ENCODE measurements around the gene ANXA2. TPM values are rescaled to one million over a fixed set of nuclear protein-coding genes. Genes with fewer than 3 reads are reported as not detected.
"Not testable (repeated sequence)": the region's sequence is repeated elsewhere in the genome, so short reads cannot be mapped to it uniquely, and the experiment has no call there.

The ANXA2 gene
- polyA plus RNA-seq, 1 donor (not counting 4 experiments of a cell fraction or from before 2014, with no cell fraction given) = 11,017 TPM

- H3K9me3 ChIP-seq (ENCODE audit: control insufficient read depth, low read depth, low read length) = no peaks in the 10 kb centered on the region
- FAIRE-seq (peak; percentile 71), DNase-seq (ENCODE audit: low read depth, low spot score) (no peak)
- peak overlapping the region; percentile 65 for H2AFZ ChIP-seq (ENCODE audit: control insufficient read depth, low read length)
- no peaks in the 10 kb centered on the region for H3K36me3 ChIP-seq (ENCODE audit: control insufficient read depth in 2 of 2, extremely low read depth in 1 of 2, insufficient read depth in 2 of 2, low read length in 2 of 2)
- H3K9me1 ChIP-seq (ENCODE audit: control insufficient read depth, extremely low read depth, insufficient read depth, low read length) = no peaks in the 10 kb centered on the region
- no peaks in the 10 kb centered on the region for H3K79me2 ChIP-seq (ENCODE audit: control insufficient read depth, insufficient read depth, low read length)
- no peaks in the 10 kb centered on the region for H4K20me1 ChIP-seq (ENCODE audit: control insufficient read depth, extremely low read depth, insufficient read depth, low read length)
- H3K27me3 ChIP-seq (ENCODE audit: control insufficient read depth, extremely low read depth, insufficient read depth, low read length) = no peaks in the 10 kb centered on the region
- H3K4me2 ChIP-seq (ENCODE audit: control insufficient read depth, extremely low read depth, insufficient read depth, low read depth, low read length) = peak overlapping the region; percentile 55
- dilution Hi-C loops (cut with MboI; ENCODE audit: extremely low pct_ligation_motif_present, low sequenced_read_pairs) = no loop called here
- H3K9ac ChIP-seq (ENCODE audit: control insufficient read depth, extremely low read depth, insufficient read depth, low read length) = no peak overlapping the region
- TF ChIP-seq CTCF (optimal IDR thresholded peaks at IDR 0.05 in 1 of 3, IDR thresholded peaks at IDR 0.05 in 1 of 3, conservative IDR thresholded peaks at IDR 0.05 in 1 of 3; ENCODE audit: extremely low read depth in 1 of 3, insufficient read depth in 2 of 3, low read length in 3 of 3) (no peak), EZH2 (IDR thresholded peaks at IDR 0.05; ENCODE audit: low read length) (no peak)
- no peak overlapping the region for H3K4me3 ChIP-seq (ENCODE audit: control insufficient read depth in 2 of 3, extremely low read depth in 1 of 3, insufficient read depth in 2 of 3, low read depth in 1 of 3, low read length in 3 of 3)
- H3K4me1 ChIP-seq (ENCODE audit: control insufficient read depth, extremely low read depth, insufficient read depth, low read length) = peaks cover 25% of the 10 kb centered on the region
- peak overlapping the region; percentile 56 for H3K27ac ChIP-seq (ENCODE audit: control insufficient read depth, insufficient read depth, low read length)
Measured at GRCh38 chr15:60413231-60413824, 15.5 kb upstream of the ANXA2 start.

DNA sequence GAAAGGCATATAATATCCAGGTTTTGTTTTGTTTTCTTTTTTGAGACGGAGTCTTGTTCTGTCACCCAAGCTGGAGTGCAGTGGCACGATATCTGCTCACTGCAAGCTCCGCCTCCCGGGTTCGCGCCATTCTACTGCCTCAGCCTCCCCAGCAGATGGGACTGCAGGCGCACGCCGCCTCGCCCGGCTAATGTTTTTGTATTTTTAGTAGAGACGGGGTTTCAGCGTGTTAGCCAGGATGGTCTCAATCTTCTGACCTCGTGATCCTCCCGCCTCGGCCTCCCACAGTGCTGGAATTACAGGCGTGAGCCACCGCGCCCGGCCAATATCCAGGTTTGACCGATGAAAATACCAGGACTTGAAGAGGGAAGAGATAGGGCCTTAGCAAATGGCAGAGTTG, 15.0 kb upstream of the ANXA2 start:
- DNase-seq (ENCODE audit: low read depth, low spot score); H3K9me1 ChIP-seq (ENCODE audit: control insufficient read depth, extremely low read depth, insufficient read depth, low read length); FAIRE-seq; H4K20me1 ChIP-seq (ENCODE audit: control insufficient read depth, extremely low read depth, insufficient read depth, low read length); H3K36me3 ChIP-seq (ENCODE audit: control insufficient read depth in 2 of 2, extremely low read depth in 1 of 2, insufficient read depth in 2 of 2, low read length in 2 of 2); H3K79me2 ChIP-seq (ENCODE audit: control insufficient read depth, insufficient read depth, low read length); H3K4me3 ChIP-seq (ENCODE audit: control insufficient read depth in 2 of 3, extremely low read depth in 1 of 3, insufficient read depth in 2 of 3, low read depth in 1 of 3, low read length in 3 of 3); H3K9me3 ChIP-seq (ENCODE audit: control insufficient read depth, low read depth, low read length); H3K27me3 ChIP-seq (ENCODE audit: control insufficient read depth, extremely low read depth, insufficient read depth, low read length); H3K9ac ChIP-seq (ENCODE audit: control insufficient read depth, extremely low read depth, insufficient read depth, low read length); dilution Hi-C loops (cut with MboI; ENCODE audit: extremely low pct_ligation_motif_present, low sequenced_read_pairs): not testable (repeated sequence)
- peak overlapping the region; percentile 65 for H2AFZ ChIP-seq (ENCODE audit: control insufficient read depth, low read length)
- peak overlapping the region; percentile 56 for H3K27ac ChIP-seq (ENCODE audit: control insufficient read depth, insufficient read depth, low read length)
- peaks cover 30% of the 10 kb centered on the region for H3K4me1 ChIP-seq (ENCODE audit: control insufficient read depth, extremely low read depth, insufficient read depth, low read length)
- H3K4me2 ChIP-seq (ENCODE audit: control insufficient read depth, extremely low read depth, insufficient read depth, low read depth, low read length) = peak overlapping the region; percentile 55
